A673 (cell line): Measurements from ENCODE around the gene PNPT1. TPM values are rescaled to one million over a fixed set of nuclear protein-coding genes. Genes with fewer than 3 reads are reported as not detected.

Source experiments
- BruUV-seq: library from RNA; stranded (reverse); fragments of 400-500 nt; replicated peaks from 2 replicates; lab custom pipeline; 2021; lab: Mats Ljungman, UMichigan
- CTCF ChIA-PET: fragments of 300-600 bp; sonication (Branson Sonifier 250); formaldehyde crosslinking; loops from one replicate; lab custom pipeline; 2022; ENCODE audit warnings: antibody characterized with exemption; lab: Charles Lee
- POLR2A ChIA-PET: fragments of 300-600 bp; sonication (Branson Sonifier 250); formaldehyde crosslinking; loops from one replicate; lab custom pipeline; 2022; ENCODE audit warnings: antibody characterized with exemption; ENCODE audit not compliant: low non-redundant PET; lab: Charles Lee
- DNase-seq: peaks from one replicate; pipeline ENCODE4 v3.0.0-alpha.2; 2015; ENCODE audit warnings: low spot score
- H3K27ac ChIP-seq: fragments of 200-600 bp; sonication (generic); 2 replicates; pipeline ENCODE4 v1.5.1; 2016; ENCODE audit warnings: mixed run types, low read depth, mild to moderate bottlenecking, mixed read lengths, antibody characterized with exemption, low read length; ENCODE audit not compliant: poor library complexity, severe bottlenecking
- H3K27me3 ChIP-seq: fragments of 200-600 bp; sonication (generic); replicated peaks from 2 replicates; pipeline ENCODE4 v1.6.1; 2017; ENCODE audit warnings: mixed run types, low read depth, mild to moderate bottlenecking, mixed read lengths, antibody characterized with exemption, low read length; ENCODE audit not compliant: insufficient read depth, poor library complexity
- H3K36me3 ChIP-seq: fragments of 200-600 bp; sonication (generic); 2 replicates; pipeline ENCODE4 v1.6.1; 2016; ENCODE audit warnings: mixed run types, mild to moderate bottlenecking, mixed read lengths, antibody characterized with exemption, low read length; ENCODE audit not compliant: insufficient read depth, poor library complexity, severe bottlenecking
- H3K4me1 ChIP-seq: fragments of 200-600 bp; sonication (generic); 2 replicates; pipeline ENCODE4 v1.6.1; 2017; ENCODE audit warnings: mixed run types, mild to moderate bottlenecking, mixed read lengths, antibody characterized with exemption, low read length; ENCODE audit not compliant: insufficient read depth, poor library complexity, severe bottlenecking
- H3K4me3 ChIP-seq: fragments of 200-600 bp; sonication (generic); 2 replicates; pipeline ENCODE4 v1.5.1; 2016; ENCODE audit warnings: low read depth, mixed run types, mild to moderate bottlenecking, mixed read lengths, low read length; ENCODE audit not compliant: poor library complexity, severe bottlenecking
- H3K9me3 ChIP-seq: fragments of 200-600 bp; sonication (generic); 2 replicates; pipeline ENCODE4 v1.6.1; 2016; ENCODE audit warnings: mixed run types, low read depth, mild to moderate bottlenecking, mixed read lengths, antibody characterized with exemption, low read length; ENCODE audit not compliant: poor library complexity, severe bottlenecking
- EZH2 ChIP-seq: fragments of 200-600 bp; sonication (generic); IDR thresholded peaks from 2 replicates; pipeline ENCODE4 v1.6.1; 2017; ENCODE audit warnings: borderline replicate concordance, low read depth, mild to moderate bottlenecking, mixed read lengths, antibody characterized with exemption, low read length; ENCODE audit not compliant: poor library complexity, severe bottlenecking
- intact Hi-C: fragments of 100-400 bp; cut with micrococcal nuclease; formaldehyde crosslinking; loops from one replicate; pipeline ENCODE4 v1.10.0; 2022; ENCODE audit not compliant: unreplicated experiment
- total RNA-seq: library from RNA; stranded (reverse); gene quantifications from 2 replicates; pipeline ENCODE4 v1.2.3, GENCODE V29; 2021
- TF ChIP-seq, protein P1 (sequence below): fragments of 300-800, 200-600 bp; sonication (generic); conservative IDR thresholded peaks from 2 replicates; pipeline ENCODE4 v1.5.1; 2017; ENCODE audit warnings: low read depth, mild to moderate bottlenecking, antibody characterized with exemption, low read length, moderate library complexity, mixed read lengths

The PNPT1 gene
- total RNA-seq, 1 experiment from 2014 or later = 53.3 TPM

DNA sequence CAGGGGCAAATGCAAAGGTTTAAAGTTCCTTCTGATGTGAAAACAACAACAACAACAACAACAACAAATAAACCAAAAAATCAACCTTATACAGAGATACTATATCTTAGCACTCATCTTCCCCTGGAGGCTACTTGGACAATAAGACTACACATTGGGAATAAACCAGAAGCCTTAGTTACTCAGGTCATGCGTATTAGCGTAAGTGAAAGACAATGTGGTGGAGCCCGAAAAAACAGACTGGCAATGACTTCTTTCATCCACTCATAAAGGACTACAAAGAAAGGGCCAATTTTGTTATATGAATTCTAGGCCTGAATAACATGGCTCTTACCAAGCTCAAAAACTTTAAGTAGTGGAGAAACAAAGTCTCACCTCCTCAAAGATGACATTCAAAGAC is 56.8 kb downstream of the PNPT1 start:
- ChIA-PET CTCF (no interaction called here), POLR2A (no interaction called here)
- Histone ChIP-seq H3K4me1 (no peaks in the 10 kb centered on the region), H3K4me3 (no peak overlapping the region), H3K27me3 (no peaks in the 10 kb centered on the region), H3K9me3 (no peaks in the 10 kb centered on the region), H3K27ac (no peak overlapping the region), H3K36me3 (peaks cover 35% of the 10 kb centered on the region)
- no peak for TF ChIP-seq EZH2
- TF ChIP-seq, protein P1, sequence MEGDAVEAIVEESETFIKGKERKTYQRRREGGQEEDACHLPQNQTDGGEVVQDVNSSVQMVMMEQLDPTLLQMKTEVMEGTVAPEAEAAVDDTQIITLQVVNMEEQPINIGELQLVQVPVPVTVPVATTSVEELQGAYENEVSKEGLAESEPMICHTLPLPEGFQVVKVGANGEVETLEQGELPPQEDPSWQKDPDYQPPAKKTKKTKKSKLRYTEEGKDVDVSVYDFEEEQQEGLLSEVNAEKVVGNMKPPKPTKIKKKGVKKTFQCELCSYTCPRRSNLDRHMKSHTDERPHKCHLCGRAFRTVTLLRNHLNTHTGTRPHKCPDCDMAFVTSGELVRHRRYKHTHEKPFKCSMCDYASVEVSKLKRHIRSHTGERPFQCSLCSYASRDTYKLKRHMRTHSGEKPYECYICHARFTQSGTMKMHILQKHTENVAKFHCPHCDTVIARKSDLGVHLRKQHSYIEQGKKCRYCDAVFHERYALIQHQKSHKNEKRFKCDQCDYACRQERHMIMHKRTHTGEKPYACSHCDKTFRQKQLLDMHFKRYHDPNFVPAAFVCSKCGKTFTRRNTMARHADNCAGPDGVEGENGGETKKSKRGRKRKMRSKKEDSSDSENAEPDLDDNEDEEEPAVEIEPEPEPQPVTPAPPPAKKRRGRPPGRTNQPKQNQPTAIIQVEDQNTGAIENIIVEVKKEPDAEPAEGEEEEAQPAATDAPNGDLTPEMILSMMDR = no peak
- DNase-seq = no peak
- no TSS peak for BruUV-seq
- intact Hi-C loops = no loop called here

DNA sequence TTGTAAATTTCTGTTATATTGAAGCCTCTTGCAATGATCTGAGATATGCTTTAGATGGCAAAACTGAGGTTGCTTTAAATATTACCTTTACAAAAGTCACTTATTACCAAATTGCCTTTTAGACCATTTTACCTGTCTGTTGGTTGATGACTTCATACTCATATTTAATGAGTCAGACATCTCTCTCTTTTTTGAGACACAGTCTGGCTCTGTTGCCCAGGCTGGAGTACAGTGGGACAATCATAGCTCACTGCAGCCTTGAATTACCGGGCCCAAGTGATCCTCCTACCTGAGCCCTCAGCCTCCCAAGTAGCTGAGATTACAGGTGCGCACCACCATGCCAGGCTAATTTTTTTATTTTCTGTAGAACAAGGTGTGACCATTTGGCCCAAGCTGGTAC is 64.7 kb downstream of the PNPT1 start:
- H3K27me3 ChIP-seq = no peaks in the 10 kb centered on the region
- H3K4me3 ChIP-seq = no peak overlapping the region
- TF ChIP-seq EZH2 = no peak
- TF ChIP-seq, protein P1 = no peak
- CTCF ChIA-PET = no interaction called here
- no TSS peak for BruUV-seq
- no peak overlapping the region for H3K27ac ChIP-seq
- POLR2A ChIA-PET = no interaction called here
- no peak for DNase-seq
- intact Hi-C loops = no loop called here
- H3K4me1 ChIP-seq = no peaks in the 10 kb centered on the region
- no peaks in the 10 kb centered on the region for H3K9me3 ChIP-seq
- peaks cover 3% of the 10 kb centered on the region for H3K36me3 ChIP-seq

DNA sequence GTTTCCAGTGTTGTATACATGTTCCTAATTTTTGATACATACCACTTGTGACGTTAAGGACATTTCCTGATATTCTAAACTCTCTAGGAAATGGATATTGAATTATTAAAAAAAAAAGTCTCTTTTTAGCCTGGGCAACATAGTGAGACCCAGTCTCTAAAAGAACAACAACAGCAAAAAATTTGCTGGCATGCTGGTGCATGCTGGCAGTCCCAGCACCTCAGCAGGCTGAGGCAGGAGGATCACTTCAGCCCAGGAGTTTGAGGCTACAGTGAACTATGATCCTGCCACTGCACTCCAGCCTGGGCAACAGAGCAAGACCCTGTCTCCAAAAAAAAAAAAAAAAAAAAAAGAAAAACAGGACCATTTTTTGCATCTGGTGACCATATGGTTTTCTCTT is 65.7 kb downstream of the PNPT1 start:
- Histone ChIP-seq H3K27ac (no peak overlapping the region), H3K27me3 (no peaks in the 10 kb centered on the region), H3K36me3 (peaks cover 3% of the 10 kb centered on the region), H3K4me3 (no peak overlapping the region), H3K9me3 (no peaks in the 10 kb centered on the region), H3K4me1 (no peaks in the 10 kb centered on the region)
- no peak for DNase-seq
- TF ChIP-seq, protein P1 = no peak
- no peak for TF ChIP-seq EZH2
- no TSS peak for BruUV-seq
- POLR2A ChIA-PET = no interaction called here
- CTCF ChIA-PET = no interaction called here
- intact Hi-C loops = no loop called here
